Measurements from ENCODE around the gene TTC22.

The TTC22 gene

GRCh38 chr1:54842963-54843362 lies 41.8 kb upstream of the TTC22 start:
- H3K9me3 ChIP-seq (ENCODE audit: control insufficient read depth, insufficient read depth, low read length): no peaks in the 10 kb centered on the region
- no peaks in the 10 kb centered on the region for H3K4me1 ChIP-seq (ENCODE audit: control insufficient read depth, insufficient read depth, low read length)
- H3K9ac ChIP-seq (ENCODE audit: low read depth, low read length): no peak overlapping the region
- peaks cover 2% of the 10 kb centered on the region; the same call in 1 of the 2 replicates for H3K36me3 ChIP-seq (ENCODE audit: control insufficient read depth, insufficient read depth, low read length)
- H3K27ac ChIP-seq (ENCODE audit: low read depth, low read length): no peak overlapping the region
- no peak overlapping the region for H3K4me3 ChIP-seq (ENCODE audit: low read depth, low read length)
- no peaks in the 10 kb centered on the region for H3K27me3 ChIP-seq (ENCODE audit: control insufficient read depth, insufficient read depth, low read length)

GRCh38 chr1:54842206-54842915 lies 41.2 kb upstream of the TTC22 start:
- Histone ChIP-seq H3K36me3 (ENCODE audit: control insufficient read depth, insufficient read depth, low read length) (no peaks in the 10 kb centered on the region), H3K4me1 (ENCODE audit: control insufficient read depth, insufficient read depth, low read length) (no peaks in the 10 kb centered on the region), H3K27ac (ENCODE audit: low read depth, low read length) (no peak overlapping the region), H3K4me3 (ENCODE audit: low read depth, low read length) (no peak overlapping the region), H3K9me3 (ENCODE audit: control insufficient read depth, insufficient read depth, low read length) (no peaks in the 10 kb centered on the region), H3K9ac (ENCODE audit: low read depth, low read length) (no peak overlapping the region), H3K27me3 (ENCODE audit: control insufficient read depth, insufficient read depth, low read length) (no peaks in the 10 kb centered on the region)

GRCh38 chr1:54839824-54840223 lies 38.7 kb upstream of the TTC22 start:
- no peaks in the 10 kb centered on the region for H3K4me1 ChIP-seq (ENCODE audit: control insufficient read depth, insufficient read depth, low read length)
- no peak overlapping the region for H3K9ac ChIP-seq (ENCODE audit: low read depth, low read length)
- no peak overlapping the region for H3K4me3 ChIP-seq (ENCODE audit: low read depth, low read length)
- no peak overlapping the region for H3K27ac ChIP-seq (ENCODE audit: low read depth, low read length)
- H3K36me3 ChIP-seq (ENCODE audit: control insufficient read depth, insufficient read depth, low read length): no peaks in the 10 kb centered on the region
- H3K27me3 ChIP-seq (ENCODE audit: control insufficient read depth, insufficient read depth, low read length): no peaks in the 10 kb centered on the region
- H3K9me3 ChIP-seq (ENCODE audit: control insufficient read depth, insufficient read depth, low read length): no peaks in the 10 kb centered on the region

GRCh38 chr1:54838565-54839180 lies 37.5 kb upstream of the TTC22 start:
- Histone ChIP-seq H3K27ac (ENCODE audit: low read depth, low read length) (no peak overlapping the region), H3K27me3 (ENCODE audit: control insufficient read depth, insufficient read depth, low read length) (no peaks in the 10 kb centered on the region), H3K4me1 (ENCODE audit: control insufficient read depth, insufficient read depth, low read length) (no peaks in the 10 kb centered on the region), H3K4me3 (ENCODE audit: low read depth, low read length) (no peak overlapping the region), H3K36me3 (ENCODE audit: control insufficient read depth, insufficient read depth, low read length) (no peaks in the 10 kb centered on the region), H3K9ac (ENCODE audit: low read depth, low read length) (no peak overlapping the region), H3K9me3 (ENCODE audit: control insufficient read depth, insufficient read depth, low read length) (no peaks in the 10 kb centered on the region)

- Histone ChIP-seq H3K4me3 (ENCODE audit: low read depth, low read length) (no peak overlapping the region), H3K4me1 (ENCODE audit: control insufficient read depth, insufficient read depth, low read length) (no peaks in the 10 kb centered on the region), H3K27me3 (ENCODE audit: control insufficient read depth, insufficient read depth, low read length) (no peaks in the 10 kb centered on the region), H3K9ac (ENCODE audit: low read depth, low read length) (no peak overlapping the region), H3K9me3 (ENCODE audit: control insufficient read depth, insufficient read depth, low read length) (no peaks in the 10 kb centered on the region), H3K27ac (ENCODE audit: low read depth, low read length) (no peak overlapping the region), H3K36me3 (ENCODE audit: control insufficient read depth, insufficient read depth, low read length) (no peaks in the 10 kb centered on the region)
Measured at GRCh38 chr1:54837002-54837853, 36.1 kb upstream of the TTC22 start.

DNA sequence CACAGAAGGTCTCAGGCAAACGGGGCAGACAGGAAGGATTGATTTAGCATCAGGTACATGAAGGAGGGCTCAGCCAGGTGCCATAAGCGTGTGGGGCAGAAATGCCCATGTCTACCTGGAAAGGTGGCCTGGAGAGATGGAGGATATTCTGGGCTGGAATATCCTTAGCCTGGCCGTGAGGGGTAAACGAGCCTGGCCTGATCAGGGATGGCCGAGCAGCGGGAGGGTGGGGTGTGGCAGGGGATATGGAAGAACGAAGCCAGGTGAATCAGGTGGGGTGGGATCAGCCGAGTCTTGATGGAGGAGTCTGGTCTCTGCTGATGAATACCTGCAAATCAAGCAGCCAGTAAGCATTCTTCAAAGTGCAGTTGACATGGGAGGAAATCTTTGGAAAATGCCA lies 35.5 kb upstream of the TTC22 start:
- H3K36me3 ChIP-seq (ENCODE audit: control insufficient read depth, insufficient read depth, low read length): no peaks in the 10 kb centered on the region
- H3K4me3 ChIP-seq (ENCODE audit: low read depth, low read length): no peak overlapping the region
- H3K4me1 ChIP-seq (ENCODE audit: control insufficient read depth, insufficient read depth, low read length): no peaks in the 10 kb centered on the region
- H3K9ac ChIP-seq (ENCODE audit: low read depth, low read length): no peak overlapping the region
- no peaks in the 10 kb centered on the region for H3K9me3 ChIP-seq (ENCODE audit: control insufficient read depth, insufficient read depth, low read length)
- no peaks in the 10 kb centered on the region for H3K27me3 ChIP-seq (ENCODE audit: control insufficient read depth, insufficient read depth, low read length)
- no peak overlapping the region for H3K27ac ChIP-seq (ENCODE audit: low read depth, low read length)

DNA sequence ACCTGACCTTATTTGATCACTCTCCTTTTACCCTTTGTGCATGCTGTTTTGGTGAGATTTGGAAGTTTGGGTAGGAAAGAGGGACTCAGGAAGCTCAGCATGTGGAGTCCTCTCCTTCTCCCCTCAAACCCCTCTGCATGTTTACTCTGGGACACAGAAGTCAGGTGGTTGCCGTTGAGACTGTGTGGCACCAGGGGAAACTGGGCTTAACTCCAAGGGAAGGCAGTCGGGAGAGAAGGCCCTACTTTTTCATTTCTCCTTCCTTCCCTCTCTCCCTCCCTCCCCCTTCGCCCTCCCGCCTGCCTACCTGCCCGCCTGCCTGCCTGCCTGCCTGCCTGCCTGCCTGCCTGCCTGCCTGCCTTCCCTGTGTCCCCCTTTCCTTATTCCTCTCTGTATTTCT lies 34.8 kb upstream of the TTC22 start:
- Histone ChIP-seq H3K9me3 (ENCODE audit: control insufficient read depth, insufficient read depth, low read length) (no peaks in the 10 kb centered on the region), H3K27ac (ENCODE audit: low read depth, low read length) (no peak overlapping the region), H3K27me3 (ENCODE audit: control insufficient read depth, insufficient read depth, low read length) (no peaks in the 10 kb centered on the region), H3K9ac (ENCODE audit: low read depth, low read length) (no peak overlapping the region), H3K4me1 (ENCODE audit: control insufficient read depth, insufficient read depth, low read length) (no peaks in the 10 kb centered on the region), H3K36me3 (ENCODE audit: control insufficient read depth, insufficient read depth, low read length) (no peaks in the 10 kb centered on the region), H3K4me3 (ENCODE audit: low read depth, low read length) (no peak overlapping the region)

GRCh38 chr1:54835131-54835898 lies 34.2 kb upstream of the TTC22 start:
- Histone ChIP-seq H3K4me3 (ENCODE audit: low read depth, low read length) (no peak overlapping the region), H3K27ac (ENCODE audit: low read depth, low read length) (no peak overlapping the region), H3K36me3 (ENCODE audit: control insufficient read depth, insufficient read depth, low read length) (no peaks in the 10 kb centered on the region), H3K9ac (ENCODE audit: low read depth, low read length) (no peak overlapping the region), H3K27me3 (ENCODE audit: control insufficient read depth, insufficient read depth, low read length) (no peaks in the 10 kb centered on the region), H3K9me3 (ENCODE audit: control insufficient read depth, insufficient read depth, low read length) (no peaks in the 10 kb centered on the region), H3K4me1 (ENCODE audit: control insufficient read depth, insufficient read depth, low read length) (no peaks in the 10 kb centered on the region)

GRCh38 chr1:54834007-54834541 lies 33.0 kb upstream of the TTC22 start:
- Histone ChIP-seq H3K36me3 (ENCODE audit: control insufficient read depth, insufficient read depth, low read length) (no peaks in the 10 kb centered on the region), H3K9me3 (ENCODE audit: control insufficient read depth, insufficient read depth, low read length) (no peaks in the 10 kb centered on the region; the same call in 1 of the 2 replicates), H3K4me3 (ENCODE audit: low read depth, low read length) (no peak overlapping the region), H3K9ac (ENCODE audit: low read depth, low read length) (no peak overlapping the region), H3K27ac (ENCODE audit: low read depth, low read length) (no peak overlapping the region), H3K4me1 (ENCODE audit: control insufficient read depth, insufficient read depth, low read length) (no peaks in the 10 kb centered on the region), H3K27me3 (ENCODE audit: control insufficient read depth, insufficient read depth, low read length) (no peaks in the 10 kb centered on the region)

DNA sequence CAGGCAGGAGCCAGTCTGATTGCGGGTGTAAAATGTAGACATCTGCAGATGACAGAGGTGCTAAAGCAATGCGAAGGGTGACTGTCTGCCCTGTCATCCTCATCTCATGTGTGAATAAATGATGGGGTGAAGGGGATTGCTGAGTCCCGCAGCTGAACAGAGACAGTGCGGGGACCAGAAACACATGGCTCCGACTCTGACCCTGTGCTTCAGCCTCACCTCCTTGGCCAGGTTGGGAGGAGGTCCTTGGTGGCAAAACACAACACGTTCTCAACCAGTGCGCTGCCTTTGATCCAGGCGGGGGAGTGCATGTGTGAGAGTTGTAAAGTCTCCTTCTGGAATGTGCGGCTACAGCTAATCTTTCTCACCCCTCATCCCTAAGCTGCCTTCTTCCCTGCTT lies 32.0 kb upstream of the TTC22 start:
- H3K36me3 ChIP-seq (ENCODE audit: control insufficient read depth, insufficient read depth, low read length): no peaks in the 10 kb centered on the region
- no peaks in the 10 kb centered on the region for H3K4me1 ChIP-seq (ENCODE audit: control insufficient read depth, insufficient read depth, low read length)
- H3K4me3 ChIP-seq (ENCODE audit: low read depth, low read length): no peak overlapping the region
- H3K27me3 ChIP-seq (ENCODE audit: control insufficient read depth, insufficient read depth, low read length): no peaks in the 10 kb centered on the region
- no peak overlapping the region for H3K27ac ChIP-seq (ENCODE audit: low read depth, low read length)
- no peak overlapping the region for H3K9ac ChIP-seq (ENCODE audit: low read depth, low read length)
- peaks cover 2% of the 10 kb centered on the region; the same call in 1 of the 2 replicates for H3K9me3 ChIP-seq (ENCODE audit: control insufficient read depth, insufficient read depth, low read length)
